OCI-LY7 (cell line): ENCODE data around the gene NEO1. TPM values are rescaled to one million over a fixed set of nuclear protein-coding genes. Genes with fewer than 3 reads are reported as not detected.

ENCODE experiments used
- BruUV-seq: library from RNA; stranded (reverse); fragments of 400-500 nt; replicated peaks from 2 replicates; lab custom pipeline; 2021; lab: Mats Ljungman, UMichigan
- CTCF ChIA-PET: fragments of 300-600 bp; sonication (Branson Sonifier 250); formaldehyde crosslinking; loops from one replicate; lab custom pipeline; 2022; ENCODE audit warnings: antibody characterized with exemption; ENCODE audit not compliant: unreplicated experiment; lab: Charles Lee
- POLR2A ChIA-PET: fragments of 300-600 bp; sonication (Branson Sonifier 250); formaldehyde crosslinking; loops from one replicate; lab custom pipeline; 2022; ENCODE audit warnings: antibody characterized with exemption; lab: Charles Lee
- DNase-seq: peaks from one replicate; pipeline ENCODE4 v3.0.0-alpha.2; 2015; ENCODE audit warnings: low spot score
- H2AFZ ChIP-seq: fragments of 200-600 bp; sonication (generic), shearing (Covaris generic); 2 replicates; pipeline ENCODE4 v1.6.1; 2014; ENCODE audit warnings: mild to moderate bottlenecking, antibody characterized with exemption, low read length, moderate library complexity
- H3K27ac ChIP-seq: fragments of 200-600 bp; sonication (generic); 2 replicates; pipeline ENCODE4 v1.5.1; 2014; ENCODE audit warnings: mixed run types, low read depth, mild to moderate bottlenecking, moderate library complexity, low read length, inconsistent platforms; ENCODE audit not compliant: poor library complexity, severe bottlenecking
- H3K36me3 ChIP-seq: fragments of 200-600 bp; sonication (generic); 2 replicates; pipeline ENCODE4 v1.6.1; 2014; ENCODE audit warnings: mild to moderate bottlenecking, antibody characterized with exemption, low read length, moderate library complexity, mixed read lengths; ENCODE audit not compliant: insufficient read depth
- H3K4me1 ChIP-seq: fragments of 200-600 bp; sonication (generic); 2 replicates; pipeline ENCODE4 v1.5.1; 2014; ENCODE audit warnings: mild to moderate bottlenecking, low read length; ENCODE audit not compliant: insufficient read depth, poor library complexity, severe bottlenecking
- H3K4me2 ChIP-seq: fragments of 200-600 bp; sonication (generic); 2 replicates; pipeline ENCODE4 v1.6.1; 2014; ENCODE audit warnings: mild to moderate bottlenecking, low read length
- H3K4me3 ChIP-seq: fragments of 200-600 bp; sonication (generic); 2 replicates; pipeline ENCODE4 v1.5.1; 2014; ENCODE audit warnings: mild to moderate bottlenecking, low read depth, low read length; ENCODE audit not compliant: poor library complexity, severe bottlenecking
- H3K79me2 ChIP-seq: fragments of 200-600 bp; sonication (generic); 2 replicates; pipeline ENCODE4 v1.6.1; 2016; ENCODE audit warnings: low read depth, mild to moderate bottlenecking, low read length, moderate library complexity, mixed read lengths; ENCODE audit not compliant: insufficient read depth
- H3K9me2 ChIP-seq: fragments of 200-600 bp; sonication (generic); 2 replicates; pipeline ENCODE4 v1.6.1; 2016; ENCODE audit warnings: mild to moderate bottlenecking, low read length, mixed read lengths; ENCODE audit not compliant: insufficient read depth
- H3K9me3 ChIP-seq: fragments of 200-600 bp; sonication (generic); 2 replicates; pipeline ENCODE4 v1.6.1; 2014; ENCODE audit warnings: mild to moderate bottlenecking, mixed run types, low read length, mixed read lengths
- H4K20me1 ChIP-seq: fragments of 200-600 bp; sonication (generic); 2 replicates; pipeline ENCODE4 v1.6.1; 2014; ENCODE audit warnings: mild to moderate bottlenecking, antibody characterized with exemption, low read length, moderate library complexity, mixed read lengths; ENCODE audit not compliant: insufficient read depth
- CTCF ChIP-seq: fragments of 200-600 bp; sonication (generic); conservative IDR thresholded peaks from 2 replicates; pipeline ENCODE4 v1.5.1; 2014; ENCODE audit warnings: mild to moderate bottlenecking, antibody characterized with exemption, low read length, moderate library complexity, mixed read lengths
- EZH2phosphoT487 ChIP-seq: fragments of 200-600 bp; sonication (generic); IDR thresholded peaks from 2 replicates; pipeline ENCODE4 v1.6.1; 2018; ENCODE audit warnings: low read depth, borderline replicate concordance, mild to moderate bottlenecking, mixed run types, antibody characterized with exemption, low read length, moderate library complexity, mixed read lengths
- intact Hi-C: fragments of 100-400 bp; cut with micrococcal nuclease; formaldehyde crosslinking; loops from one replicate; pipeline ENCODE4 v1.10.0; 2022; ENCODE audit not compliant: unreplicated experiment
- total RNA-seq, 2 experiments: library from RNA; depleted of rRNA in 1 of 2; stranded (reverse); fragments of >200 nt in 1 of 2; shearing (Covaris generic) in 1 of 2; gene quantifications; 2 replicates each; pipeline ENCODE4 v1.2.3, GENCODE V29; 2014 to 2022

The NEO1 gene
- total RNA-seq, 2 experiments from 2014 or later, result 3.0 TPM

- no peaks in the 10 kb centered on the region for H4K20me1 ChIP-seq
- H3K9me3 ChIP-seq, result no peaks in the 10 kb centered on the region
- H3K27ac ChIP-seq, result no peak overlapping the region
- no peaks in the 10 kb centered on the region for H3K79me2 ChIP-seq
- H2AFZ ChIP-seq, result no peak overlapping the region
- no peaks in the 10 kb centered on the region for H3K9me2 ChIP-seq
- no peaks in the 10 kb centered on the region for H3K36me3 ChIP-seq
- no peaks in the 10 kb centered on the region for H3K4me1 ChIP-seq
- no peak overlapping the region for H3K4me2 ChIP-seq
- BruUV-seq, result no TSS peak
- ChIA-PET CTCF (no interaction called here), POLR2A (no interaction called here)
- no peak overlapping the region for H3K4me3 ChIP-seq
- intact Hi-C loops, result no loop called here
- TF ChIP-seq EZH2phosphoT487 (no peak), CTCF (no peak)
- DNase-seq, result no peak
Observed at GRCh38 chr15:73118055-73118454, 65.8 kb downstream of the NEO1 start.

DNA sequence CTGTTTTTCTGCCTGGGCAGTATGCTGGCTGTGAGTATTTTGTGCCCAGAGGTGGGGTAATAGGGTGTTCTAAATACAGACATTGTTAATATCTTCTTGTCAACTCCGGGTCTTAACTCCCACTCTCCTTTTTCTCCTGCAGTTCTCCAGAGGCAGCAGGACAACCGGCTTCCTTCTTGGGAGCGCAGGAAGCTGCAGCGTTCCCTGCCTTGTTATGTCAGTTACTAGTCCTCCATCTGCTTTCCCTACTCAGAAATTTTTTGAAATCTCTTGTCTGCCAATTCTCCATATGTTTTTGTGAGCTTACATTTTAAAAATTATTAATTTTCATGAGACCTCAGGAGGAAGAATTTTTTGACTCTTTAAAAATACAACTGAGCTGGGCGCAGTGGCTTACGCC, 67.2 kb downstream of the NEO1 start:
- BruUV-seq, result no TSS peak
- Histone ChIP-seq H3K9me3 (no peaks in the 10 kb centered on the region), H3K27ac (no peak overlapping the region), H3K4me1 (no peaks in the 10 kb centered on the region), H3K79me2 (no peaks in the 10 kb centered on the region), H3K36me3 (no peaks in the 10 kb centered on the region), H2AFZ (no peak overlapping the region), H3K9me2 (no peaks in the 10 kb centered on the region), H4K20me1 (no peaks in the 10 kb centered on the region), H3K4me3 (no peak overlapping the region), H3K4me2 (no peak overlapping the region)
- POLR2A ChIA-PET, result no interaction called here
- CTCF ChIA-PET, result no interaction called here
- intact Hi-C loops, result no loop called here
- no peak for DNase-seq
- TF ChIP-seq CTCF, result no peak
- no peak for TF ChIP-seq EZH2phosphoT487

GRCh38 chr15:73120269-73120668, 68.0 kb downstream of the NEO1 start:
- Histone ChIP-seq H3K9me3 (no peaks in the 10 kb centered on the region), H3K79me2 (no peaks in the 10 kb centered on the region), H3K27ac (no peak overlapping the region), H3K4me1 (no peaks in the 10 kb centered on the region), H3K9me2 (no peaks in the 10 kb centered on the region), H3K4me2 (no peak overlapping the region), H3K4me3 (no peak overlapping the region), H2AFZ (no peak overlapping the region), H4K20me1 (no peaks in the 10 kb centered on the region), H3K36me3 (no peaks in the 10 kb centered on the region)
- ChIA-PET CTCF (no interaction called here), POLR2A (no interaction called here)
- DNase-seq, result no peak
- no peak for TF ChIP-seq EZH2phosphoT487
- BruUV-seq, result no TSS peak
- intact Hi-C loops, result no loop called here
